Germinal center (tissue), 1 donor: ENCODE results near the gene KLK7.

ENCODE experiments used
- DNase-seq: peaks from one replicate; pipeline ENCODE4 v3.0.0; 2012; ENCODE audit warnings: mixed read lengths, low spot score

Gene KLK7

GRCh38 chr19:50932018-50932689 is 51.6 kb downstream of the KLK7 start:
- DNase-seq: no peak

GRCh38 chr19:50931023-50931422 is 52.7 kb downstream of the KLK7 start:
- DNase-seq: no peak

- no peak for DNase-seq
Observed at GRCh38 chr19:50928831-50929230, 54.9 kb downstream of the KLK7 start.
